Tibial nerve (tissue), 4 donors: ENCODE results near the gene STRN3. TPM values are rescaled to one million over a fixed set of nuclear protein-coding genes. Genes with fewer than 3 reads are reported as not detected.

Source experiments
- DNase-seq, 2 donors: peaks; one replicate each; pipeline ENCODE4 v3.0.0-alpha.2; 2019; ENCODE audit warnings: low spot score in 2 of 2
- H3K27ac ChIP-seq, 4 donors: fragments of 200-600 bp; sonication (generic) in 3 of 4; one replicate each; pipeline ENCODE4 v1.5.1; 2017 to 2019; ENCODE audit warnings: mild to moderate bottlenecking in 1 of 4
- H3K27me3 ChIP-seq, 2 donors: fragments of 200-600 bp; sonication (generic) in 1 of 2; one replicate each; pipeline versions ENCODE4 v1.5.1 to v1.6.0; 2017 to 2019
- H3K36me3 ChIP-seq, 3 donors: fragments of 200-600 bp; sonication (generic); one replicate each; pipeline ENCODE4 v1.5.1; 2018 to 2019
- H3K4me1 ChIP-seq, 4 donors: fragments of 200-600 bp; sonication (generic) in 3 of 4; one replicate each; pipeline ENCODE4 v1.5.1; 2017 to 2019
- H3K4me3 ChIP-seq, 4 donors: fragments of 200-600 bp; sonication (generic) in 3 of 4; one replicate each; pipeline ENCODE4 v1.5.1; 2017 to 2019; ENCODE audit warnings: mild to moderate bottlenecking in 1 of 4, moderate library complexity in 1 of 4
- H3K9me3 ChIP-seq, 4 donors: fragments of 200-600 bp; sonication (generic) in 3 of 4; one replicate each; pipeline ENCODE4 v1.5.1; 2017 to 2019
- CTCF ChIP-seq, 5 experiments: fragments of 200-600 bp in 3 of 5; fragments of 450-650 bp in 2 of 5; sonication (generic) in 3 of 5; IDR thresholded peaks; one replicate each; pipeline ENCODE4 v1.5.1; 2016 to 2019; ENCODE audit warnings: antibody characterized with exemption in 5 of 5, mild to moderate bottlenecking in 3 of 5, moderate library complexity in 2 of 5
- EP300 ChIP-seq, 2 donors: sonication (generic); formaldehyde crosslinking; IDR thresholded peaks; one replicate each; pipeline ENCODE4 v1.6.1; 2017; ENCODE audit warnings: antibody characterized with exemption in 2 of 2, mild to moderate bottlenecking in 1 of 2
- POLR2A ChIP-seq, 2 donors: fragments of 450-650 bp; IDR thresholded peaks; one replicate each; pipeline ENCODE4 v1.6.1; 2017; ENCODE audit warnings: antibody characterized with exemption in 2 of 2, mild to moderate bottlenecking in 2 of 2, moderate library complexity in 2 of 2
- WGBS, 2 donors: methylation state at CpG; one replicate each; pipeline ENCODE4 v1.1.5; 2018; 5-methylcytosine and 5-hydroxymethylcytosine counted together
- total RNA-seq, 4 donors: library from RNA; depleted of rRNA; stranded (reverse); fragments of >200 nt; gene quantifications; one replicate each; pipeline ENCODE4 v1.1.0, GENCODE V29; 2016

Gene STRN3
- total RNA-seq, 4 donors from 2014 or later, result 33.5 to 68.8 (median 57.0) TPM

GRCh38 chr14:30885840-30886740 is 140.1 kb downstream of the STRN3 start:
- Histone ChIP-seq H3K9me3 (no peaks in the 10 kb centered on the region), H3K4me1 (peaks cover 0 to 18% (median 0%) of the 10 kb centered on the region in 4 donors), H3K4me3 (no peak overlapping the region), H3K36me3 (no peaks in the 10 kb centered on the region), H3K27me3 (no peaks in the 10 kb centered on the region), H3K27ac (no peak overlapping the region)
- TF ChIP-seq POLR2A (IDR thresholded peaks at IDR 0.05) (no peak), CTCF (IDR thresholded peaks at IDR 0.05) (no peak), EP300 (IDR thresholded peaks at IDR 0.05) (no peak)
- no peak for DNase-seq
- 93 to 97% methylated on average over 7 of the region's 7 CpGs for WGBS, 2 donors

- no peak for DNase-seq
- Histone ChIP-seq H3K4me1 (peaks cover 0 to 13% (median 0%) of the 10 kb centered on the region in 4 donors), H3K27me3 (no peaks in the 10 kb centered on the region), H3K36me3 (no peaks in the 10 kb centered on the region), H3K4me3 (no peak overlapping the region), H3K9me3 (no peaks in the 10 kb centered on the region), H3K27ac (no peak overlapping the region)
- no peak for TF ChIP-seq POLR2A (IDR thresholded peaks at IDR 0.05)
- WGBS, 2 donors, result 88 to 89% methylated on average over 3 of the region's 3 CpGs
These were observed 141.3 kb downstream of the STRN3 start for GRCh38 chr14:30884901-30885300.

- Histone ChIP-seq H3K9me3 (no peaks in the 10 kb centered on the region), H3K4me3 (no peak overlapping the region), H3K36me3 (no peaks in the 10 kb centered on the region), H3K4me1 (peaks cover 0 to 12% (median 0%) of the 10 kb centered on the region in 4 donors), H3K27me3 (no peaks in the 10 kb centered on the region), H3K27ac (no peak overlapping the region)
- no peak for DNase-seq
- no peak for TF ChIP-seq EP300 (IDR thresholded peaks at IDR 0.05)
- TF ChIP-seq POLR2A (IDR thresholded peaks at IDR 0.05), result no peak
- TF ChIP-seq CTCF (IDR thresholded peaks at IDR 0.05), result no peak
- 86 to 93% methylated on average over 6 of the region's 6 CpGs for WGBS, 2 donors
These were observed 142.5 kb downstream of the STRN3 start for GRCh38 chr14:30883508-30884294.

GRCh38 chr14:30882431-30882830 is 143.7 kb downstream of the STRN3 start:
- Histone ChIP-seq H3K4me1 (peaks cover 0 to 5% (median 0%) of the 10 kb centered on the region in 4 donors), H3K27ac (no peak overlapping the region), H3K4me3 (no peak overlapping the region), H3K27me3 (no peaks in the 10 kb centered on the region), H3K9me3 (no peaks in the 10 kb centered on the region), H3K36me3 (no peaks in the 10 kb centered on the region)
- 41 to 97% methylated on average over 1 of the region's 1 CpG for WGBS, 2 donors
- no peak for DNase-seq
- TF ChIP-seq POLR2A (IDR thresholded peaks at IDR 0.05) (no peak), CTCF (IDR thresholded peaks at IDR 0.05) (no peak), EP300 (IDR thresholded peaks at IDR 0.05) (no peak)

- WGBS, 2 donors, result 68 to 73% methylated on average over 4 of the region's 4 CpGs
- Histone ChIP-seq H3K36me3 (no peaks in the 10 kb centered on the region), H3K4me1 (peaks cover 0 to 22% (median 15%) of the 10 kb centered on the region in 4 donors), H3K4me3 (no peak overlapping the region), H3K27ac (no peak overlapping the region), H3K27me3 (peaks cover 0 to 36% of the 10 kb centered on the region in 2 donors), H3K9me3 (no peaks in the 10 kb centered on the region)
- no peak for DNase-seq
- TF ChIP-seq POLR2A (IDR thresholded peaks at IDR 0.05) (no peak), EP300 (IDR thresholded peaks at IDR 0.05) (no peak), CTCF (IDR thresholded peaks at IDR 0.05) (no peak)
These were observed 149.5 kb downstream of the STRN3 start for GRCh38 chr14:30876692-30877091.
